Mucosa of descending colon (tissue), 3 donors: Measurements from ENCODE around the gene GPATCH3. TPM values are rescaled to one million over a fixed set of nuclear protein-coding genes. Genes with fewer than 3 reads are reported as not detected.
A peak's percentile ranks its signal among the peaks of the same experiment; 100 is the strongest.
"Not testable (repeated sequence)": the region's sequence is repeated elsewhere in the genome, so short reads cannot be mapped to it uniquely, and the experiment has no call there.

Source experiments
- ATAC-seq: fragments of 200-7000 bp; cut with Tn5 transposase; one replicate; pipeline ENCODE4 v1.9.1; 2020; ENCODE audit warnings: mild to moderate bottlenecking, moderate library complexity
- DNase-seq, 3 donors: peaks; one replicate each; pipeline ENCODE4 v3.0.0-alpha.2; 2020
- H3K36me3 ChIP-seq: fragments of 200-600 bp; one replicate; pipeline ENCODE4 v1.8.0; 2021; ENCODE audit warnings: low read depth, mild to moderate bottlenecking
- H3K4me1 ChIP-seq: fragments of 200-600 bp; one replicate; pipeline ENCODE4 v1.8.0; 2021; ENCODE audit warnings: low read depth, mild to moderate bottlenecking
- H3K4me3 ChIP-seq: fragments of 200-600 bp; one replicate; pipeline ENCODE4 v1.8.0; 2021; ENCODE audit warnings: mild to moderate bottlenecking
- H3K9me3 ChIP-seq: fragments of 200-600 bp; one replicate; pipeline ENCODE4 v1.8.0; 2021; ENCODE audit warnings: mild to moderate bottlenecking
- intact Hi-C, 2 donors: fragments of 100-400 bp; cut with DNase I in 1 of 2; cut with micrococcal nuclease in 1 of 2; formaldehyde crosslinking; loops; one replicate each; pipeline versions ENCODE4 v1.11.0 to v1.11.1; 2022; cut with DNase I, micrococcal nuclease
- long read RNA-seq, 2 donors: library from polyadenylated mRNA; unstranded; transcript quantifications; one replicate each; pipeline ENCODE4 v2.0.0, GENCODE V29; 2019 to 2021
- total RNA-seq, 3 donors: library from RNA; stranded (reverse); fragmentation: NEBNext Ultra II Directional in 2 of 3; extraction: Animal tissue kit (Norgen Biotek cat#: 25700) in 2 of 3; gene quantifications; one replicate each; pipeline versions ENCODE4 v1.2.1 to v1.2.4, GENCODE V29; 2021 to 2023
- TF ChIP-seq, protein P1 (sequence below): fragments of 200-600 bp; IDR thresholded peaks from one replicate; pipeline ENCODE4 v1.8.0; 2022; ENCODE audit warnings: antibody characterized with exemption, mild to moderate bottlenecking
- donor health status: DM: no; HTN: no; CAD: no; lungs with moderate emphysema.
- donor health status: DM: no; HTN: no; CAD: no.
- donor health status: DM: no; HTN: yes; CAD: no.

Gene GPATCH3, protein sequence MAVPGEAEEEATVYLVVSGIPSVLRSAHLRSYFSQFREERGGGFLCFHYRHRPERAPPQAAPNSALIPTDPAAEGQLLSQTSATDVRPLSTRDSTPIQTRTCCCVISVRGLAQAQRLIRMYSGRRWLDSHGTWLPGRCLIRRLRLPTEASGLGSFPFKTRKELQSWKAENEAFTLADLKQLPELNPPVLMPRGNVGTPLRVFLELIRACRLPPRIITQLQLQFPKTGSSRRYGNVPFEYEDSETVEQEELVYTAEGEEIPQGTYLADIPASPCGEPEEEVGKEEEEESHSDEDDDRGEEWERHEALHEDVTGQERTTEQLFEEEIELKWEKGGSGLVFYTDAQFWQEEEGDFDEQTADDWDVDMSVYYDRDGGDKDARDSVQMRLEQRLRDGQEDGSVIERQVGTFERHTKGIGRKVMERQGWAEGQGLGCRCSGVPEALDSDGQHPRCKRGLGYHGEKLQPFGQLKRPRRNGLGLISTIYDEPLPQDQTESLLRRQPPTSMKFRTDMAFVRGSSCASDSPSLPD
- 10 to 100 TPM; 14.0 to 17.5 (median 14.5) TPM for total RNA-seq
- long read RNA-seq, donor 1, transcript GPATCH3-201 (7 exons, 2,123 nt) = major isoform, 15 of 18 reads
- long read RNA-seq, donor 1, partial matches to known transcripts = 1 of 18 reads
- long read RNA-seq, donor 1, other reads (novel, unspliced or antisense) = 2 of 18 reads
- long read RNA-seq, donor 2, transcript GPATCH3-201 (7 exons, 2,123 nt) = major isoform, 10 of 10 reads
- long read RNA-seq, donor 2, partial matches to known transcripts = 0 of 10 reads
- long read RNA-seq, donor 2, other reads (novel, unspliced or antisense) = 0 of 10 reads

DNA sequence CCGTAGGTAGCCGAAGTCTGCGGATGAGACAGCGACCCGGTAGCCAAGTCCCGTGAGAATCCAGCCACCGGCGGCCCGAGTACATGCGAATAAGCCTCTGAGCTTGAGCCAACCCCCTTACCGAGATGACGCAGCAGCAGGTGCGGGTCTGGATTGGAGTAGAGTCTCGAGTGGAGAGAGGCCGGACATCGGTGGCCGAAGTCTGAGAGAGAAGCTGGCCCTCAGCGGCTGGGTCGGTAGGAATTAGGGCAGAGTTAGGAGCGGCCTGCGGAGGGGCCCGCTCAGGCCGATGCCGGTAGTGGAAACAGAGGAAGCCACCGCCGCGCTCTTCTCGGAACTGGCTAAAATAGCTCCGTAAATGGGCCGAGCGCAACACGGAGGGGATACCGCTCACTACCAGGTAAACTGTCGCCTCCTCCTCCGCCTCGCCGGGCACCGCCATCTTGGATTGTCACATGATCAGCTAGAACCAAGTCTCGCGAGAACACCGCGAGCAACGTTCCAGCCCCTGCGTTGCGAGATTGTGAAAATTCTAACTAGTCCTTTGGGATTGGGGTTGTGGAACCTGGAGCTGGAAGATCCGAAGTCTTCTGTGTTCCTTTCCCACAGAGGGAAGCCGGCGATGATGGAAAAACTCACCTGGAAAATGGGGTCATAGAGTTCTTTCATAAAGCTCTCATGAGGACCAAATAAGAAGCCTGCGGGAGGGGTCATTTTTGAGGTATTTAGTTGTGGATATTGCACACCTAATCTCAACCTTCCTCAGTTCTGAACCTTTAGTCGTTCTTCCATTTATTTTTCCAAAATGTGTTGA lies at the start of gene GPATCH3:
Gene GPATCH3, minus strand, starts transcription at position 467 of the 814 bp plus-strand sequence. Its CDS starts 25 bp downstream, at position 442.
- intact Hi-C loops = no loop called here
- peak; percentile 94 for ATAC-seq
- TF ChIP-seq, protein P1, sequence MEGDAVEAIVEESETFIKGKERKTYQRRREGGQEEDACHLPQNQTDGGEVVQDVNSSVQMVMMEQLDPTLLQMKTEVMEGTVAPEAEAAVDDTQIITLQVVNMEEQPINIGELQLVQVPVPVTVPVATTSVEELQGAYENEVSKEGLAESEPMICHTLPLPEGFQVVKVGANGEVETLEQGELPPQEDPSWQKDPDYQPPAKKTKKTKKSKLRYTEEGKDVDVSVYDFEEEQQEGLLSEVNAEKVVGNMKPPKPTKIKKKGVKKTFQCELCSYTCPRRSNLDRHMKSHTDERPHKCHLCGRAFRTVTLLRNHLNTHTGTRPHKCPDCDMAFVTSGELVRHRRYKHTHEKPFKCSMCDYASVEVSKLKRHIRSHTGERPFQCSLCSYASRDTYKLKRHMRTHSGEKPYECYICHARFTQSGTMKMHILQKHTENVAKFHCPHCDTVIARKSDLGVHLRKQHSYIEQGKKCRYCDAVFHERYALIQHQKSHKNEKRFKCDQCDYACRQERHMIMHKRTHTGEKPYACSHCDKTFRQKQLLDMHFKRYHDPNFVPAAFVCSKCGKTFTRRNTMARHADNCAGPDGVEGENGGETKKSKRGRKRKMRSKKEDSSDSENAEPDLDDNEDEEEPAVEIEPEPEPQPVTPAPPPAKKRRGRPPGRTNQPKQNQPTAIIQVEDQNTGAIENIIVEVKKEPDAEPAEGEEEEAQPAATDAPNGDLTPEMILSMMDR = no peak
- H3K9me3 ChIP-seq = no peaks in the 10 kb centered on the region
- H3K4me1 ChIP-seq = peaks cover 21% of the 10 kb centered on the region
- DNase-seq = peak; percentile 91 to 96 (median 93)
- H3K4me3 ChIP-seq = peak within 1 kb of the TSS; percentile 67
- H3K36me3 ChIP-seq = no peaks in the 10 kb centered on the region

DNA sequence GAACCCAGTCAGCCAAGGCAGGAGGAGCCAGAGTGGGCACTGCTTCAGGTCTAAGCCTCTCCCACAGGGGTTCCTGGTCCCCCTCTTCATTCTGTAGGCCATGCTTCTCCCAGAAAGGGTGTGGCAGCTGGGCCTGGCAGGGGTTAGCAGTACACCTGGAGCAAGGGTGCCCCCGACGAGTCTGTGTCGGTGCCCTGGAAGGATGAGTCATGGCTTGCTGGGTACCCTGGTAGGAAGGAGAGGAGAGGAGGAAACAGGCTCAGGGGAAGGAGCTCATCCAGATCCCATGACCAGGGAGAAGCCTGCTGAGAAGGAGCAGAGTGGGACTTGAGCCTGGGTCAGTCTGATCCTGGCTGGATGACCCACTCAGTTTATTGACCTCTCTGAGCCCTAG lies 49.7 kb upstream of the GPATCH3 start:
- Histone ChIP-seq H3K9me3 (no peaks in the 10 kb centered on the region), H3K4me3 (no peak overlapping the region), H3K36me3 (no peaks in the 10 kb centered on the region), H3K4me1 (peaks cover 8% of the 10 kb centered on the region)
- intact Hi-C loops = no loop called here
- DNase-seq = peak in 1 of 3 donors; percentile 34
- TF ChIP-seq, protein P1 = no peak
- peak; percentile 6 for ATAC-seq

DNA sequence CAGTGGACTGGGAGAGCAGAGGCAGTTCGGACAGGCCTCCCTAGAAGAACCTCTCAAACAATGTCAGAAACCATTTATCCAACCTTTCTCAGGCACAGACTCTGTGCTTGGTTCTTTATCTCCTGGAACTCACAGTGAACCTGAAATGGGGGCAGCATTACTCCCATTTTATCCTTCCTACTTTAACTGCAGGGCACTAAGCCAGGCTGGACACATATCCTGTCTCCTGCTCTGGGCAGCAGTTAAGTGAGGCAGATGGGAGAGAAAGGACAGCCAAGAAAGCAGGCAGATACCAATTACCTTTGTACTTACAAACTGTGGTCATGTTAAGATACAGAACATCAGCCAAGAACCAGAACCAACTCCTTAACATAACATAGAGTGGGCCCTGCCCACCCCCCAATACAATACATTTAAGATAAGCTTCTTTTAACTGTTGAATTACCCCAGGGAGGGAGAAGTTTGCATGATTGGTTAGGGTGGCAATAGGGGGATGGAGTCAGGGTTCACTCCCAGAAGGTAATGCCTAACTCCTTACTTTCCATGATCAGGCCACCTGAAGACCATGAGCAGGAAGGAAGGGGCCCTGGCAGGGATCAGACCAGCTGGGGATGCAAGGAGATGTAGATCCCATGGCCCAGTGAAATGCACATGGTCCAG lies 49.1 kb upstream of the GPATCH3 start:
- Histone ChIP-seq H3K36me3 (no peaks in the 10 kb centered on the region), H3K4me3 (no peak overlapping the region), H3K9me3 (no peaks in the 10 kb centered on the region), H3K4me1 (peaks cover 11% of the 10 kb centered on the region)
- intact Hi-C loops = no loop called here
- TF ChIP-seq, protein P1 = no peak
- no peak for ATAC-seq
- no peak for DNase-seq

DNA sequence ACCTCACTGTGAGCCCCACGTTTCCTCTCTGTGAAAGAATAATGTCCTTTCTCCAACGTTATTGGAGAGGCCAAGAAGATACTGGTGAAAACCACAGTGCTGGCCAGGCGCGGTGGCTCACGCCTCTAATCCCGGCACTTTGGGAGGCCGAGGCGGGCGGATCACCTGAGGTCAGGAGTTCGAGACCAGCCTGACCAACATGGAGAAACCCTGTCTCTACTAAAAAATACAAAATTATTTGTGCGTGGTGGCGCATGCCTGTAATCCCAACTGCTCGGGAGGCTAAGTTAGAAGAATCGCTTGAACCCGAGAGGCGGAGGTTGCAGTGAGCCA lies 48.4 kb upstream of the GPATCH3 start:
- H3K36me3 ChIP-seq, DNase-seq, H3K4me3 ChIP-seq, intact Hi-C loops, H3K9me3 ChIP-seq, ATAC-seq: not testable (repeated sequence)
- peaks cover 11% of the 10 kb centered on the region for H3K4me1 ChIP-seq

DNA sequence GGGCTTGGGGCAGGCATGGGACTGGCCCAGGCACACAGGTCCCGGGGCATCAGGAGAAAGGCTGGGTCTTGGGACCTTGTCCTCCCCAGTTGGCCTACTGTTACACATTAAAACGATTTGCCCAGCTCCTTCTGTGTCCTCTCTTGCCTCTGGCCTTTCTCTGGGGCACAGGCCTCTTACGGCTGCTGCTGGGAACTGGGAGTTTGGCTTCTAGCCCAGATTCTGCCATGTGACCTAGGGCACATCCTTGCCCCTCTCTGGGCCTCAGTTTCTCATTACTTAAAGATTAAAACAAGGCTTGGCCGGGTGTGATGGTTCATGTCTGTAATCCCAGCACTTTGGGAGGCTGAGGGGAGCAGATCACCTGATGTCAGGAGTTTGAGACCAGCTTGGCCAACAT lies 46.0 kb upstream of the GPATCH3 start:
- intact Hi-C loops = no loop called here
- peak in 1 of 3 donors; percentile 54 for DNase-seq
- peak; percentile 5 for ATAC-seq
- TF ChIP-seq, protein P1 = no peak
- Histone ChIP-seq H3K36me3 (peaks cover 16% of the 10 kb centered on the region), H3K4me3 (no peak overlapping the region), H3K4me1 (peaks cover 11% of the 10 kb centered on the region), H3K9me3 (no peaks in the 10 kb centered on the region)
